NCI-H2227 (cell line): ENCODE results near the gene OPALIN.

ENCODE experiments used
- DNase-seq: peaks from one replicate; lab custom pipeline; 2025; ENCODE audit not compliant: unreplicated experiment; lab: John Stamatoyannopoulos, UW

The OPALIN gene

DNA sequence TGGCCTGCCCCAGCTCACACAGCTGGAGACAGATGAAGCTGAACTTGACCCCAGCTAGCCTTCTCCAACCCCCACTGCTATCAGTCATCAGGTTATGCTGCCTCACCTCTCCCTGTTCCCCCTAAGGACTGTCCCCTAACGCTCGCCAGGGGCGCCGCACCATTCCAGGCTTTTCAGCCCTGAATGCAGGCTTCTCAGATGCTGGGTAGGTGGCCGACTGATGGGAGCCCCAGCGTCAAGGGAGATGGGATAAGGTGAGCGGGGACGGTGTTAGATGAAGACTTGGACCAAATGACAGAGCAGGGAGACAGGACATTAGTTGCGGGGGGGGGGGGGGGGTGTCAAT, 15.8 kb upstream of the OPALIN start:
- peak; percentile 2 for DNase-seq

DNA sequence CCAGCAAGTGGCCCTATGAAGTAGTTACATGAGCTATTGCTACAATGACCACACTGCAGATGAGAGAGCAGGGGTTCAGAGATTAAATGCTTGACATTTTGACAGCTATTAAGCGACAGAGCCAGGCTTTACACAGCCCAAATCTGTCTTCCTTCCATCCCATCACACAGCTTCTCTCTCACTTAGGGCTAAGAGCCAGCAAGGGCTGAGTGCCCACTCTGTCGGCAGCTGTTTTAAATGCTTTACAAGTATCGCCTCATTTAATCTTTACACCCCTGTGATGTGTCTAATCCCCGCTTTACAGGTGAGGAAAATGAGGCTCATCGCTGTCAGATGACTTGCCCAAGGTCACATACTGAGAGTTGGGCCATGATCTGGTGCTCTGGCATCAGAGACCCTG, 15.2 kb upstream of the OPALIN start:
- DNase-seq, result no peak

DNA sequence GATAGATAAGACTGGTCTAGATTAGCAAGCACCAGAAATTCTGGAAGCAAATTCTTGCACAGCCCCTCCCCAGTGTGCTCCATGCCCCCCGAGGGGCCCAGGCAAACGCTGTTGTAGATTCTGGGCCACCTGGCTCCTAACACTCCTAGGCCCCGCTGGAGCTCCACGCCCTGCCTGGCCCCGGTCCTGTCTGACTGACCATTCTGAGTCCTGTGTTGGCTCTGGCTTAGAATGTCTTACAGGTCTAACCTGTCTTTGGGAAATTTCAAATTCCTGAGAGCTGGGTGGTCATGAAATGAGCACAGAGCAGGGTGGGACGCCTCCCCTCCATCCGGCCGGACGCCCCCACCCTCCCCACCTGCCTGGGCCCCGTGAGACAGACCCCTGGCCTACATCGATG, 12.6 kb upstream of the OPALIN start:
- DNase-seq, result no peak

DNA sequence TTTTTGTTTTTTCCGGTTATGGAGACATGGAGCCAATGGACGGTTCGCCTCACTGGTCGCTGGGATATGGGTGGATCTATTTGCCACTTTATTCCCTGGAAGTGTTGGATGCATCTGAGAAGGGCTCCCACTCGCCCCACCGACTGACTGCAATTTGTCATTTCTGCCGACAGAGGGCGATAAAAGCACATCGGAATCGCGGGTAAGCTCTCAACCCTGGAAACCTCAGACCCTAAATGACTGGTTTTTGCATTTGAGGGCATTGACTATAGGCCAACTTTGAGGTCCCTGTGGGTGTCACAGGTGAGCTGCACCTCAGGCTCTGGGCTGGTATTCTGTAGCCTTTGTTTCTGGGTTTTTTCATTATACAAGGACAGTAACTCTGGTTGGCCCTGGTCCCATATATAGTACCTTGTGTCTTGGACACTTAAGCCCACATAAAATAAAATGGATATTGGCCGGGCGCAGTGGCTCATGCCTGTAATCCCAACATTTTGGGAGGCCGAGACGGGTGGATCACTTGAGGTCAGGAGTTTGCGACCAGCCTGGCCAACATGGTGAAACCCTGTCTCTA, 11.9 kb upstream of the OPALIN start:
- peak; percentile 62 for DNase-seq

DNA sequence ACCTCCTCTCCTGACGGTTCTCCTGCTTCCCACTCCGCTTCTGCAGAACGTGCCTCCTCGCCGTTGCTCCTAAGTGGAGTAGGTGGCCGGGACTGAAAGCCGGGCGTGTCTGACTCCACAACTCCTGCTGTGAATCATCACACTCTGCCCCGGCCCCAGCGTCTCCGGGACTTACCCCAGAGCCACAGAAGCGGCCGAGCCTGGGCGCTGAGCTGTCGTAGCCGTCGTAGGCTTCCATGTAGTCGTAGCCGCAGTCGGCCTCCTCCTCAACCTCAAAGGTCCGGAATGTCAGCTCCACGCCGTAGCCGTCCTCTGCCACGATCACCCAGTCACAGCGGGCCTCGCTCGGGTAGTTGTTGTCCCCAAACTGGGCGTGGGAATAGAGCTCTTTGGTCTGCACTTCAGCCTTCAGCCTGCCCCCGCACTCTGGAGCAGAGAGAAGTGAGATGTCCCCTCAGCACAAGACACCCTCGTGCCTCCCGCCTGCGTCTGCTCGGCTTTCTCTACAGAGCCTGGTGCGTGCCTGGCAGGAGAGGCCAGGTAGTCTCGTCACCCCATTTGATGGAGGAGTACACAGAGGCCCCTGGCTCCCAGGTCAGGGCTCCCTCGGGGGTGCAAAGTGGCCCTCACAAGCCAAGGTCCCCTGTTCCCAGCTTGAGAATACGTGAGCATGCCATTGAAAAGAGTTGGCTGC, 11.2 kb upstream of the OPALIN start:
- DNase-seq, result no peak

DNA sequence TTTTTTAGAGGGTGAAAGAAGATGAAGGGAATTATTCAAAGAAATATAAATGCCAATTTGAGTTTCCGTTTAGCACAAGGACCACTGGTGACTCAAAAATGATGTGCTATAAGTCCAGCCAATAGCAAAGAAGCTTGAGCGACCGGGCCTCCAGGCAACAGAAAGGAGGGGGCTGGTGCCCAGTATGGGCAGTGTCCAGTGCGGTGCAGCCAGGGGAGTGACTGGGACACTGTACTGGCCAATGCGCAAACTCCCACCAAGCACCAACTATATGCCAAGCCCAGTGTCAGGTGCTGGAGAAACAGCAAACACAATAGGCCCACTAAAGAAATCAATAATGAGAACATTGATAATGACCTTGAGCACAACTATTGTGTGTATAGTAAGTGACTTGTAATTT, 10.2 kb upstream of the OPALIN start:
- DNase-seq, result no peak

DNA sequence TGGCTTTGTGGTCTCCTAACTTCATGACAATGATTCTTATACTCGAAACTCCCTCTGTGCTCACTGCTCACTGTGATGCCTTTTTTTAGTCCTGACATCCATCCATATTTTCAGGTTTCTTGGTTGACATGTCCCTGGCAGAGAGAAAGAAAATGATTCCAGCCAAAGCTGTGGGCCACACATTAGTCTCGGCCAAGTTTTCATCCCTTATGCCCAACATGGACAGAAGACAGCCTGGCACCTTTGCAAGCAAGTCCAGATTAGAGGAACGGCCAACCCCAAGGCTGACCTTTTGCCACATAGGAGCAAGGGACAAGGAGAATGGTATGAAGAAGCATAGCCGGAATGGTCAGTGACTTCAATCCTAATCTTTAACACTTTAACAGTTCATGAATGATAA, 8.7 kb upstream of the OPALIN start:
- no peak for DNase-seq

DNA sequence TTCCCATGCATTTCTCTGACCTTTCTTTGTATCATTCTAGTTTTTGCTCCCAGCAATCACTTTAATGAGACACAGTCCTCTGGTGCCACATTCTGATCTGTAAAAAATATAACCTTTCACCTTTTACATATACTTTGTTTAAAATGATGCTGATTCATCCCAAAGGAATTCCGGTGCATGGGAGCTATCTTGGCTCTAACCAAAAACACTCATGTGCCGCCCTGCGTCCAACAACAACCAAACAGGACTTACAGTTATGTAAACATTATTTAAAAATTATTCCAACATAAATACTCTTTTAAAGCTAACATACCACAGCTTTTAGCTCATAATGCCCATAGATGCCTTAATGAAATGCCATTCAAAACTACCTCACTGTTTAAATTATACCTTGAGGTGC, 7.7 kb upstream of the OPALIN start:
- DNase-seq, result no peak

DNA sequence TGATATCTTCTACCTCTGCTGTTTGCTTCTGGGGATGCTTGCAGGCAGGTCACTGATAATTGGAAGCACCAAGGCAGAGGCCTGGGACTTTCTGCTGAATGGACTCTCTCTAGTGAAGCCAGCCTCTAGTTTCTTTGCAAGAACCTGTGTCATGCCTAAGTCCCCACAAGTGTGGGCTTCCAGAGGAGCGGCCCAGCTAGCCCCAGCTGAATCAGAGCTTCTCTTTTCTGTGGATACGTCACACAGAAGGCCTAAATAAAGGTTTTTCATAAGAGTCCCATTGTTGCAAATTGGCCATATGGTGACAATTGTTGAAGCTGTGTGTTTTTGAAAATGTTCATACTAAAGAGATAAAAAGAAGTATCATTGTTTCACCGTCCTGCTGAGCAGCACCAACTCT, 6.8 kb upstream of the OPALIN start:
- no peak for DNase-seq

DNA sequence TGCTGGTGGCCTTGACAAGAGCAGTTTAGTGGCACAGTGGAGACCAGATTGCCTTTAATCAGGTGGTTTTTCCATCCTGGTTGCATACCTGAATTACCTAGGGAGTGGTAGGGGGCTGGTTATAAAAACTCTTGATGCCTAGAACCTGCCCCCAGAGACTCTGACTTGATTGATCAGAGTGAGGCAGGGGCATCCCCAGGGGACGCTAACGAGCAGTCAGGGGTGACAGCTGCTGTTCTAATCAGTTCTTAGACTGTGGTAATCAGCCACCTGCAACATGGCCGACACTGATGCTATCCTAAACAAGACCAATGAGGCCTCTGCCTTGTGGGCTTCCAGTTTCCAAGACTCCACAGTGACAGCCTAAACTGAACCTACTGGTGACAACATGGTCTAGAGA, 2.0 kb upstream of the OPALIN start:
- no peak for DNase-seq

DNA sequence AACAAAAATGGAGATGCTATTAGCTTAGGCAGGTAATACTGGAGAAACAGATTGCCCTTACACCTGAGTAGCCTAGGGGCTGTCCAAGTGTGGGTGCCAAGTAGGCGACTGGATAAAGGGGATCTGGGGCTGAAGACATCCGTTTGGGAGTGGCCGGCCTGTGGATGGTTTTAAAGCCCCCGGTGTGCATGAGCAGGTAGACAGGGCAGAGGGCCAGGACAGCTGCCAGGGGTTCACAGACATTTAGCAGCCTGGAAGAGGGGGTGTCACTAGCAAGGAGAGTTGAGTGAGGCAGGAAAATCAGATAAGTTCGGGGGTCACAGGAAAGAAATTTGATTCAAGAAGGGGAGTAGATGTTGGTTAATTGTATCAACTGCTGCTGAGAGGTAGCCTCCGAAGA, 1.5 kb upstream of the OPALIN start:
- no peak for DNase-seq

DNA sequence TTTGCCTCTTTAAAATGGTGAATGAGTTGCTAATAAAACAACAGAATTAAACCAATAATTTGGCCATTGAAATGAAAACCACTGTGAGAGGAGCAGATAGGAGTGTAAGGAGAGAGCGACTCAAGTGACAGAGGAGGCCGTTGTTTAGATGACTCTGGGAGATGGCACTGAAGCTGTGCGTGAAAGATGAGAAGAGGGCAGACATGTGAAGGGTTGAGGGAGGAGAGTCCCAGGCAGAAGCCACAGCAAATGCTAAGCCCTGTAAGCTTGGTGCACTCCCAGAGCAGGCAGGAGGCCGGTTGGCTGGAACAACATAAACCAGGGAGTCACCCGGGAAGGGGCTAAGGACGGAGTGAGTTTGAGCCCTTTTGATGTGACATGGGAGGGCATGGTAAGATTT, 814 bp upstream of the OPALIN start:
- no peak for DNase-seq

DNA sequence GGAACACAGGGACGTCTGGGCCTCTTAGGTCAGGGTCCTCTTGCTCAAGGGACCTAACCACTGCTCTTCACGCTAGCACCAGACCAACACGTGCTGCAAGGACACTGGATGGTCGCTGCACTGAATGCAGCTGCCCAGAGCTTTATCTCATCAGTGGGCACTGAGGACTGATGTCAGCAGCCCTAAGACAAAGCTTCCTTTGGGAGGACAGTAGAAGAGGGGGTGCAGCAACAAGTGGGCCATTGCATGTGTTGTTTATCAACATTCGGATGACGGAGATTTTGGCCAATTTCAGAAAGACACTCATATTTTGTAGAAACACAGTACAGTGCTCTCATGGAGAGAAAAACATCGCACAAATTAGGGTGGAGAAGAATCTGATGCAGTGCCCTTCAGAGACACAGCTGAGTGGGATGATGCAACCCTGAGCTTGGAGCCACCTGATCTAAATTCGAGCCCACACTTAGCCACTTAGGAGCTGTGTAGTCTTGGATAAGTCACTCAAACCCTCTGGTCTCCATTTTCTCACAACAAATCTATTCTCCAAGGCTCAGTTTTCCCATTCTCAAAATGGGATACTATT, 1.7 kb downstream of the OPALIN start:
- no peak for DNase-seq

DNA sequence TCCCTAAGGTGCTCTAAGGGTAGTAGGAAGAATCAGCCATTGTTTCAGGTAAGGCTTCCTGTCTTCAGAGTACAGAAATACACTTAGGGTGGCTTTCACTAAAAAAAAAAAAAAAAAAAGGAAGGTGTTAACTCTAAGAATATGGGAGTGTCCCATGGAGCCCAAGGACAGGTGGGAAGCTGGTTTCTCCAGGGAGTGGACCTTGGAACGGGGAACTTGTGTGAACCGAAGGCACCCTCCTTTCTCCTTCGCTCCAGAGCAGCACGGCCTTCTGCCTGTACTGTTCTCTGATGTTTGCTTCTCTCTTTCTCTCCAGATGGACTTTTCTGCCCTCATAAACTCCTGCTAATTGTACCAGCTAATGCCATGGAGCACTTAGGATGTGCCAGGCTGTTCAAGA, 6.2 kb downstream of the OPALIN start:
- no peak for DNase-seq

DNA sequence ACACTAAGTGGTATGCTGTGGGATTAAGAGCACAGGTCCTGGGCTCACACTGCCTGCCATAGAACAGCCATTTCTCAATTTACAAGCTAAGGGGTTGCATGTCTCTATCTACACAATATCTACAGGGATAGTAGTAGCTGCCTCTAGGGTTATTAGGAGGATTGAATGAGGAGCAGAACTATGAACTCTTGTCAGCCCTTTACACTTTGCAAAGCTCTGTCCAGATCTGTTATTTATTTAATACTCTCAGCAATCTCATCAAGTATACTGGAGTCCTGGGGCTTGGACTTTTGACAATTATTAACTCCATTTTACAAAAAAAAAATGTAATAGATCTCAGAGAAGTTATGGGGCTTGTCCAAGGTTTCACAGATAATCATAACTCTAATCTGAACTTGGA, 6.8 kb downstream of the OPALIN start:
- DNase-seq, result no peak

DNA sequence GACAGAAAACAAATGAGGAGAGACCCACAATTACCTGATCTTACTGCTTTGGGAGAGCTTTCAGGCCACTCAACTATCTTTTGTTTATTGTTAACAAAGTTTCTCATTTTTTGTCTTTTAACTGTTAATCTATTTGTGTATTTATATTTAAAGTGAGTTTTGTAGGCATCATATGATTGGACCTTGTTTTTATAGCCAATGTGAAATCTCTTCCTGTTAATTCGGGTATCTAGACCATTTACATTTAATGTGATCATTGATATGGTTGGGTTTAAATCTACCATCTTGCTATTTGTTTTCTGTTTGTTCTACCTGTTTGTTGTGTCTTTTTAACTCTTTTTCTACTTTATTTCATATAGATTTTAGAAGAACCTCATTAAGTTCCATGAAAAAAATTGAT, 12.5 kb downstream of the OPALIN start:
- DNase-seq, result no peak

DNA sequence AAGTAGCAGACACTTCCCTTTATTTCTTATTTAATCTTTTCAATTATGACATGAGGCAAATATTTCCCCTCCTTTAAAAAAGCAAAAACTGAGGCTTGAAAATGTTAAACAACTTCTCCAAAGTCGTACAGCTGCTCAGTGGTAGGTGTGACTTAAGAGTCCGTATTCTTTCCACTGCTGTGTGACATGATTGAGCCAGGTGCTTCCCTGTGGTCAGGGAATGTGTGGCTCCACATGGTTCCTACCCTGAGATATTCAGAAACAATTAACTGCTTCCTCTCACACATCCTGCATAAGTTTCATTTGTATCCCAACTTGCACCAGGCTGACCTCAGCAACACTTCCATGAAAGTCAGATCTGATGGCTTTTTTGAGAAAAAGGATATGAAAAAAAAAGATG, 13.6 kb downstream of the OPALIN start:
- DNase-seq, result no peak

DNA sequence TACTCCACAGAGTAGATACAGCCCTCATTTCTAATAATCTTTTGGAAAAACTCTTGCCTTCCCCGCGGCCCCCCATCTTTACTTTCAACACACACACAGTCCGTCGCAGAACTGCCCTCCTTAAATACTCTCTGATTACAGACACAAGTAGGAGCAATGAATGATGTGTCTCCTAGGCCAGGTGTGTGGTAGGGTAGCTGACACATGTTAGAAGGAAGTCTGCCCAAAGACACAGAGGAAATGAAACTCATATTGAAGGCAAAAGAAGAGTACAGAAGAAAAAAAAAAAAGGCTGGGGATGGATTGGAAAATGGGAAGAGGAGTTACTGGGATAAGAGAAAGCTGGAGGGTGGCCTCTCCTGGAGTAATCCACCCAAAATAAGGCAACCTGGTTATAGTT, 14.6 kb downstream of the OPALIN start:
- no peak for DNase-seq

DNA sequence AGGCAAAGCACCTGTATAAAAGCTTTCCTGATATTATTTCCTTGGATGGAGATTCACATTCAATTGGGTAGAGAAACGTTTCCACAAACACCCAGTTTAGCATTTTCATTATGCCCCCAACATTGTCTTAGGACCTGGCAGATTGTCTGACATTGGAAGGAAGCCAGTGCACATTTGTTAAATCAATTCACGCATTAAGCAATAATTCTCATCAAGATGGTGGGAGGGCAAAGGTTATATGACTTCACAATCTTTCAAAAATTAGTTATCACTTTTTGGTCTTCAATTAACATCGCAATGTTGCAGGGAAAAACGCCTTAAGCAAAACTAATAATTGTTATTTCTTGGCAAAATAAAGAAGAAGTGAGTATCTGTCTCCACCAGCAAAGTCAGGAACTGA, 16.4 kb downstream of the OPALIN start:
- DNase-seq, result no peak

DNA sequence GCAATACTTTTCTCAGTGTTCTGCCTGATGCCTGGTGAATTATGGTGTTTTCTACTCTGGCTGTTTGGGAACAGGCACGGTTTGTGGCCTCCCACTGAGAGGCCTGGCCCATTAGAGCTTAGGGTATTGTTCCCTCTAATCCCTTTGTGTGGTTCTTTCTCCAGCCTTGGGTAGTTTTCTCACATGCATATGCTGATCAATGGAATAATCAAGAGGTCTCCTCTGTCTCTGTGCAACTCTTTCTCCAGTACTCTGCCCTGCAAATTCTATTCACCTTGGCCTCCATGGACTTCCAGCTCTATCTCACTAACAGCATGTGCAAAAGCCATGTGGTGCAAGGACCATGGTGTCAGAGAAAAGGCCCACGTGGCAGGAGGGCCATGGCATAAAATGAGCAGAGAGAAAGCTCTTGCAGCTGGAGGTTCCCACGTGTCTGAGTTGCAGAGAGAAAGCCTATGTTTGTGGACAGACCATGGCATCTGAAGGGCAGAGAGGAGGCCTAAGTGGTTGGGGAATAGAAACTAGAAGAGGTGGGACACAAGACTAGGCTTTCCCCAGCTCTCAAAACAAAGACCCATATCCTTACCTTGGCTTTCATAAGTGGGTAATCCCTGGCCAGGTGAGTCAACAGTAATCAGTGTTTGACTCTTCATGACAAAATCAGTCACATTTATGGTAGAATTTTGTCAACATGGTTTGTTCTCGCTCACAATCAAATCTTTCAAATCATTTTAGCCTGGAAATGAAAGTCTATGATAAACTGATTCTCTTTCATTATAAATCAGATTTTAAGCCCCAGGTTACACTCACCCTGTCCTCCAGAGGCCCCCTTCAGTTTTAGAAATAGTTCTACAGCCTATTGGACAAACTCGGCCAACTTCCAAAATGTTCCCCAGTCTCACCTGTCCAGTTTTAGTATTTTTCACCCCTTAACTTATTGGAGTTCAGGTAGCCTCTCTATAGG, 17.3 kb downstream of the OPALIN start:
- DNase-seq, result no peak

DNA sequence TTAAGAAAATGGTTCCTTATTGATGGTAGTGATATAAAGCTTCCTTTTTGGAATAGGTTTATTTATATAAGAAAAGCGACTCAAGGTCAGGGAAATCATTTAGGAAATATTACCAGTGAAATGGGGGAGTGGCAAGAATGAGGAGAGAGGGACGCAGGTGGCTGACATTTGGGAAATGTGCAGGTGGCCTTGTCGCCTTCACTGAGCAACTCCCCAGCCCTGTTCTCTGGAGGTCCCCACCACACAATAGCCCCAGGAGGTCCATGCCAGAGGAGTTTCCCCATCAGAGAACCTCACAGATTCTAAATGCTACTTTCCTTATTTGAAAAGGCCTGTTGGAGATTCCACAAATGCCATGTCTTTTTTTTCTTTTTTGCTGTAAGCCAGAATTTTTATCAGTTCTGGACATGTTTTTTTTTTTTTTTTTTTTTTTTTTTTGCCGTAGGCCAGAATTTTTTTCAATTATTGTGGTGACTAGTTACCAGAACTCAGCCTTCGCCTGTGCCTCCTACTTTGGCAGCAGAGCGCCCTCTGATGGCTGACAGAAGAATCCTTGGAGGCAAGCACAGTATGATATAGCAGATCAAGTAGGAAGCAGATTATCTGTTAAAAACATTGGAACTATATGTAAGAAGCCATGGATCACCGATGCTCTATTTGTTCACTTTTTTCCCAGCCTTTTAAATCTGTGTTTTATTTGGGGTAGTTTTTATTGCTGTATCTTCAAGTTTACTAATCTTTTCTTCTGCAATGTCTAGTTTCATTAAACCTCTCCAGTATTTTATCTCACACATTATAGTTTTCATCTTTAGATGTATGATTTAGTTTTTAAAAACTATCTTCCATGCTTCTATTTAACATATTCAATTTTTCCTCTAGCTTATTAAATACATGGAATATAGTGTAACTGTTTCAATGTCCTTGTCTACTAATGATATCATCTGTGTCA, 18.6 kb downstream of the OPALIN start:
- DNase-seq, result peak; percentile 70
